ENCODE measurements around the gene SCN4A.

DNA sequence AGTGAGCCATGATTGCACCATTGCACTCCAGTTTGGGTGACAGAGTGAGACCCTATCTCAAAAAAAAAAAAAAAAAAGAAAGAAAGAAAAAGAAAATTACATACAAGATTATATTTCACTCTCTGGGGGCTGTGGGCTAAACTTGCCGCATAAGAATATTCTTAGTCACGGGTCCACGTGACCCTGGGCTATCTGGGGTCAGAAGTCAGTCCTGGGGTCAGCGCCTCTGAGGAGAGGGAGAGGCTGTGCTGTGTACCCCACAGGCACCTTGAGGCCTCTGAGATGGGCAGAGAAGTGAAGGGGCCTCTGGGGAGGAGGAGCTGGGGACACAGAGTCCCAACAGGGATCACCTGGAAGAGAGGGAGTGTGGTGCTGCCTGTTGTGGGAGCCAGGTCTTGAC, 34.8 kb downstream of the SCN4A start:
- TF ChIP-seq, protein P1, sequence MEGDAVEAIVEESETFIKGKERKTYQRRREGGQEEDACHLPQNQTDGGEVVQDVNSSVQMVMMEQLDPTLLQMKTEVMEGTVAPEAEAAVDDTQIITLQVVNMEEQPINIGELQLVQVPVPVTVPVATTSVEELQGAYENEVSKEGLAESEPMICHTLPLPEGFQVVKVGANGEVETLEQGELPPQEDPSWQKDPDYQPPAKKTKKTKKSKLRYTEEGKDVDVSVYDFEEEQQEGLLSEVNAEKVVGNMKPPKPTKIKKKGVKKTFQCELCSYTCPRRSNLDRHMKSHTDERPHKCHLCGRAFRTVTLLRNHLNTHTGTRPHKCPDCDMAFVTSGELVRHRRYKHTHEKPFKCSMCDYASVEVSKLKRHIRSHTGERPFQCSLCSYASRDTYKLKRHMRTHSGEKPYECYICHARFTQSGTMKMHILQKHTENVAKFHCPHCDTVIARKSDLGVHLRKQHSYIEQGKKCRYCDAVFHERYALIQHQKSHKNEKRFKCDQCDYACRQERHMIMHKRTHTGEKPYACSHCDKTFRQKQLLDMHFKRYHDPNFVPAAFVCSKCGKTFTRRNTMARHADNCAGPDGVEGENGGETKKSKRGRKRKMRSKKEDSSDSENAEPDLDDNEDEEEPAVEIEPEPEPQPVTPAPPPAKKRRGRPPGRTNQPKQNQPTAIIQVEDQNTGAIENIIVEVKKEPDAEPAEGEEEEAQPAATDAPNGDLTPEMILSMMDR (conservative IDR thresholded peaks at IDR 0.05): no peak
- TF ChIP-seq EZH2 (IDR thresholded peaks at IDR 0.05; ENCODE audit: low read depth): no peak

Measured in PC-9 (cell line).